Activated CD4-positive, alpha-beta T cell treated with anti-CD3 and anti-CD28 coated beads, Interleukin-2, amount 50 U/mL, for 48 hours (primary cell): ENCODE measurements around the gene FOXF1.

Experiments
- DNase-seq, 2 experiments: peaks; one replicate each; pipeline ENCODE4 v3.0.0-alpha.2; 2020

FOXF1 gene

GRCh38 chr16:86492961-86493629 is 17.2 kb upstream of the FOXF1 start:
- DNase-seq = no peak

- no peak for DNase-seq
Measured at GRCh38 chr16:86494039-86494564, 16.2 kb upstream of the FOXF1 start.

GRCh38 chr16:86494565-86495356 is 15.6 kb upstream of the FOXF1 start:
- no peak for DNase-seq

- no peak for DNase-seq
Measured at GRCh38 chr16:86495357-86495701, 15.0 kb upstream of the FOXF1 start.

GRCh38 chr16:86495756-86496261 is 14.5 kb upstream of the FOXF1 start:
- no peak for DNase-seq

GRCh38 chr16:86496262-86496928 is 13.9 kb upstream of the FOXF1 start:
- no peak for DNase-seq

GRCh38 chr16:86496929-86497461 is 13.3 kb upstream of the FOXF1 start:
- no peak for DNase-seq

- no peak for DNase-seq
Measured at GRCh38 chr16:86497551-86498021, 12.7 kb upstream of the FOXF1 start.

- DNase-seq = no peak
Measured at GRCh38 chr16:86498155-86498670, 12.1 kb upstream of the FOXF1 start.

GRCh38 chr16:86498671-86499439 is 11.5 kb upstream of the FOXF1 start:
- DNase-seq = no peak

GRCh38 chr16:86499440-86499786 is 10.9 kb upstream of the FOXF1 start:
- DNase-seq = no peak

- DNase-seq = no peak
Measured at GRCh38 chr16:86499889-86500707, 10.2 kb upstream of the FOXF1 start.

GRCh38 chr16:86500708-86501510 is 9.4 kb upstream of the FOXF1 start:
- no peak for DNase-seq

- no peak for DNase-seq
Measured at GRCh38 chr16:86501989-86502855, 8.1 kb upstream of the FOXF1 start.

GRCh38 chr16:86502856-86503748 is 7.2 kb upstream of the FOXF1 start:
- no peak for DNase-seq

GRCh38 chr16:86503830-86504229 is 6.5 kb upstream of the FOXF1 start:
- no peak for DNase-seq

- DNase-seq = no peak
Measured at GRCh38 chr16:86504315-86505184, 5.8 kb upstream of the FOXF1 start.
